Osteocyte (in vitro differentiated cells): ENCODE results near the gene UPF1. TPM values are rescaled to one million over a fixed set of nuclear protein-coding genes. Genes with fewer than 3 reads are reported as not detected.

Source experiments
- DNase-seq: peaks from one replicate; pipeline ENCODE4 v3.0.0; 2021; ENCODE audit warnings: mixed read lengths; ENCODE audit not compliant: unreplicated experiment; ENCODE audit errors: extremely low spot score
- H3K27ac Mint-ChIP-seq: one replicate; pipeline ENCODE4 v1.8.0; 2021; ENCODE audit warnings: mild to moderate bottlenecking, mixed read lengths; ENCODE audit not compliant: unreplicated experiment
- H3K27me3 Mint-ChIP-seq: one replicate; pipeline ENCODE4 v1.8.0; 2021; ENCODE audit warnings: mixed read lengths; ENCODE audit not compliant: unreplicated experiment
- H3K36me3 Mint-ChIP-seq: one replicate; pipeline ENCODE4 v1.8.0; 2021; ENCODE audit warnings: mixed read lengths; ENCODE audit not compliant: unreplicated experiment
- H3K4me1 Mint-ChIP-seq: one replicate; pipeline ENCODE4 v1.8.0; 2021; ENCODE audit warnings: mixed read lengths; ENCODE audit not compliant: unreplicated experiment
- H3K4me3 Mint-ChIP-seq: one replicate; pipeline ENCODE4 v1.8.0; 2021; ENCODE audit warnings: mild to moderate bottlenecking, moderate library complexity, mixed read lengths; ENCODE audit not compliant: unreplicated experiment
- H3K9me3 Mint-ChIP-seq: one replicate; pipeline ENCODE4 v1.8.0; 2021; ENCODE audit warnings: mixed read lengths; ENCODE audit not compliant: unreplicated experiment
- CTCF ChIP-seq: fragments of 200-600 bp; sonication (generic); IDR thresholded peaks from 2 replicates; pipeline ENCODE4 v1.5.0; 2021; ENCODE audit warnings: antibody characterized with exemption, mild to moderate bottlenecking, moderate library complexity
- total RNA-seq: library from RNA; stranded (reverse); gene quantifications from 2 replicates; pipeline ENCODE4 v1.2.1, GENCODE V29; 2021

Gene UPF1
- total RNA-seq, 1 donor from 2014 or later: 58.0 TPM

DNA sequence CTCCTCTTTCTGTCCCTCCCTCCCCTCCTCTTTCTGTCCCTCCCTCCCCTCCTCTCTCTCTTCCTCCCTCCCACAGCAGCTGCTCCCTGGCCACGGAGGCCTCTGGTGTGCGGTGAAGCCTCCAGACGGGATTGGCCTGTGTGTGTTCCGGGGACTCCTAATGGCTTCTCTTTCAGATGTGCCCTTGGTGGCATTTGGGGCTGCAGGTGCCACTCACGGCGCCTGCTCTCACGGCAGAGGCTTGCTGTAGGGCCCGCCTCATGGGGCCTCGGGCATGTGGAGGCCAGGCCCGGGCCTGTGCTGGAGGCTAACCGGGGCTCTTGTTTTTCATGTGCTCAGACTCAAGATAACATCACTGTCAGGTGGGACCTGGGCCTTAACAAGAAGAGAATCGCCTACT is 20.9 kb downstream of the UPF1 start:
- Mint-ChIP-seq H3K4me3 (no peak overlapping the region), H3K4me1 (no peaks in the 10 kb centered on the region), H3K27me3 (no peaks in the 10 kb centered on the region), H3K36me3 (peaks cover 37% of the 10 kb centered on the region), H3K27ac (no peak overlapping the region), H3K9me3 (no peaks in the 10 kb centered on the region)
- TF ChIP-seq CTCF: no peak
- no peak for DNase-seq

DNA sequence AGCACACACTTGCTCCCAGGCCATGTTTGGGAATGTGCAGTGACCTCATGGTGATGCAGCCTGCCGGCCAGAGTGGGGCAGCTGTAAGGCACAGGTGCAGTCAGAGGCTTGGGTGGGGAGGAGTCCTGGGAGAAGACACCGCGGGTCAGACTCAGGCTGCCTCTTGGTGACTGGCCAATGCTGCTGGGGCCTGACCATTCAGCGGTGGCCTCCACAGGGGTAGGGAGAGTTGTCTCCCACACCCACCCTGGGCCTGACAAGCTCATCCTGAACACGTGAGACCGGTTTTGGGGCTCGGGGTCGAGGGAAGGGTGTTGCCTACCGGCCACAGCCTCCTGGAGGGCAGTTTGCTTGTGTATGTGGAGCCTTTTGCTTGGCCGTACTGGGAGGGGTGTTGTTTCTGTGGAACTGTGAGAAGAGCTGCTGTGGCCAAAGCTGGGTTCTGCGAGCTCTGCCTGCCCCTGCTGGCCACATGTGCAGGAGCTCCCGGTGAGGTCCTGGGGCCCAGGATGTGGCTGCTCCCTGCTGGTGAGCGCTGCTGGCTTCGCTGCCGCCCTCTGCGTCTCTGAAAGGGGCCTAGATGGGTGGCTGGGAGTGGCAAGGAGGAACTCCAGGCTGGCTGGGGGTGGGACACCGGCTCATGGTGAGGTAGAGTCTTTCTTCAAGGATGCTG is 22.1 kb downstream of the UPF1 start:
- no peak for TF ChIP-seq CTCF
- no peak for DNase-seq
- no peaks in the 10 kb centered on the region for H3K4me1 Mint-ChIP-seq
- no peaks in the 10 kb centered on the region for H3K9me3 Mint-ChIP-seq
- H3K36me3 Mint-ChIP-seq: peaks cover 37% of the 10 kb centered on the region
- no peaks in the 10 kb centered on the region for H3K27me3 Mint-ChIP-seq
- no peak overlapping the region for H3K4me3 Mint-ChIP-seq
- no peak overlapping the region for H3K27ac Mint-ChIP-seq

DNA sequence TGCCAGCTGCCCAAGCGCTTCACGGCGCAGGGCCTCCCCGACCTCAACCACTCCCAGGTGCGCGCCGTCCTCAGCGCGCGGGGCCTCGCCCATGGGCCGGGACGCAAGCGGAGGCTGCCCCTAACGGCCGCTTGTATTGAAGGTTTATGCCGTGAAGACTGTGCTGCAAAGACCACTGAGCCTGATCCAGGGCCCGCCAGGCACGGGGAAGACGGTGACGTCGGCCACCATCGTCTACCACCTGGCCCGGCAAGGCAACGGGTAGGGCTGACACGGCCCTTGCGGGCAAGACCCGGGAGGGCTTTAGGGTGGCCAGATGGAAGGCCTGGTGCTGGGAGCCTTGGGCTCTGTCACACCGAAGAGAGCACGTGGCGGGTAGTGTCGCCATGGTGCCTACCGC is 23.2 kb downstream of the UPF1 start:
- Mint-ChIP-seq H3K27ac (no peak overlapping the region), H3K27me3 (no peaks in the 10 kb centered on the region), H3K9me3 (no peaks in the 10 kb centered on the region), H3K36me3 (peaks cover 37% of the 10 kb centered on the region), H3K4me3 (no peak overlapping the region), H3K4me1 (no peaks in the 10 kb centered on the region)
- no peak for TF ChIP-seq CTCF
- DNase-seq: no peak

GRCh38 chr19:18855647-18856384 is 24.1 kb downstream of the UPF1 start:
- Mint-ChIP-seq H3K4me1 (no peaks in the 10 kb centered on the region), H3K27ac (no peak overlapping the region), H3K4me3 (no peak overlapping the region), H3K27me3 (no peaks in the 10 kb centered on the region), H3K9me3 (no peaks in the 10 kb centered on the region), H3K36me3 (peaks cover 37% of the 10 kb centered on the region)
- no peak for DNase-seq
- TF ChIP-seq CTCF: no peak

- no peak overlapping the region for H3K4me3 Mint-ChIP-seq
These were observed 24.8 kb downstream of the UPF1 start for GRCh38 chr19:18856385-18857126.

More at GRCh38 chr19:18856385-18857126, 24.8 kb downstream of the UPF1 start:
- Mint-ChIP-seq H3K27ac (no peak overlapping the region), H3K36me3 (peaks cover 35% of the 10 kb centered on the region), H3K9me3 (no peaks in the 10 kb centered on the region), H3K4me1 (no peaks in the 10 kb centered on the region), H3K27me3 (no peaks in the 10 kb centered on the region)
- peak; percentile 31 for TF ChIP-seq CTCF
- no peak for DNase-seq
